ENCODE data around the gene CCDC182. TPM values are rescaled to one million over a fixed set of nuclear protein-coding genes. Genes with fewer than 3 reads are reported as not detected.

CCDC182 gene
- total and polyA plus RNA-seq, 5 donors, result not detected

DNA sequence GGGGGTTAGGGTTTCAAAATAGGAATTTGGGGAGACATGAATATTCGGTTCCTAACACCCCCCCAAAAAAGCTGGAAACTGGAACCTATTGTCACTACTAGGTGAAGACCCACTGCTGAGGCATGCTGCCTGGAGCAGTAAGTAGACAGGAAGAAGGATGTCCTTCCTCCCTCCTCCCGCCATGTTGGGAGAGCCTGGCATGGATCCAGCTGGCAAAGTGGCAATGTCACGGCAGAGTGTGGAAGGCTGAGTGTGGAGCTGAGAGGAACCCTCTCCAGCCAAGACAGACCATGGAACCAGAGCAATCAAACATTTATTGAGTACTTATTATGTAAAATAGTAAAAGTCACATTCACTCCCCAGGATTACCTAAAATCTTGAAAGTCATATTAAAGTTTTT is 49.0 kb downstream of the CCDC182 start:
- Histone ChIP-seq H3K4me1 (ENCODE audit: control insufficient read depth, insufficient read depth, low read length) (no peaks in the 10 kb centered on the region), H3K4me3 (ENCODE audit: low read length) (no peak overlapping the region), H3K9me3 (ENCODE audit: control insufficient read depth, low read length) (no peaks in the 10 kb centered on the region), H3K27me3 (ENCODE audit: control insufficient read depth, insufficient read depth) (no peaks in the 10 kb centered on the region), H3K27ac (ENCODE audit: low read length) (no peak overlapping the region)
- DNase-seq, result peak in 1 of 3 donors; percentile 72
- WGBS, result 47% methylated on average over 3 of the region's 3 CpGs
- no peak for ATAC-seq
- intact Hi-C loops (cut with DNase I), result no loop called here

Other genes starting within 250 kb of the CCDC182 start
- gene MRPS23, start 104.7 kb upstream of the CCDC182 start, total RNA-seq, result 10 to 100 TPM; 50.9 to 68.3 (median 61.1) TPM
- gene MRPS23, start 104.7 kb upstream of the CCDC182 start, polyA plus RNA-seq, result 54.7 TPM
- 10 to 100 TPM; 53.1 to 60.5 (median 55.1) TPM for gene CUEDC1, start 210.1 kb upstream of the CCDC182 start, total RNA-seq
- gene CUEDC1, start 210.1 kb upstream of the CCDC182 start, polyA plus RNA-seq, result 41.0 TPM
- 10 to 100 TPM; 67.4 to 74.6 (median 68.5) TPM for gene VEZF1, start 243.0 kb upstream of the CCDC182 start, total RNA-seq
- gene VEZF1, start 243.0 kb upstream of the CCDC182 start, polyA plus RNA-seq, result 20.0 TPM